Panc1 (cell line): ENCODE data around the gene ZFP36L2. TPM values are rescaled to one million over a fixed set of nuclear protein-coding genes. Genes with fewer than 3 reads are reported as not detected.
A peak's percentile ranks its signal among the peaks of the same experiment; 100 is the strongest.

ENCODE experiments used
- ATAC-seq: fragments of 200-7000 bp; cut with Tn5 transposase; 2 replicates; pipeline ENCODE4 v1.9.1; 2020; ENCODE audit warnings: mild to moderate bottlenecking, moderate library complexity
- BruUV-seq: library from RNA; stranded (reverse); fragments of 400-500 nt; replicated peaks from 2 replicates; lab custom pipeline; 2021; lab: Mats Ljungman, UMichigan
- CTCF ChIA-PET: fragments of 300-600 bp; sonication (Branson Sonifier 250); formaldehyde crosslinking; loops from one replicate; lab custom pipeline; 2022; ENCODE audit warnings: antibody characterized with exemption; lab: Charles Lee
- POLR2A ChIA-PET: fragments of 300-600 bp; sonication (Branson Sonifier 250); formaldehyde crosslinking; loops from one replicate; lab custom pipeline; 2022; ENCODE audit warnings: antibody characterized with exemption; lab: Charles Lee
- DNase-seq: peaks from one replicate; pipeline ENCODE4 v3.0.0-alpha.2; 2010; ENCODE audit warnings: low read depth, low spot score
- H3K27ac ChIP-seq: 2 replicates; pipeline ENCODE4 v1.5.1; 2011; ENCODE audit warnings: mild to moderate bottlenecking, low read length, inconsistent platforms
- H3K27me3 ChIP-seq: fragments of 200-500 bp; sonication (Bioruptor generic); 2 replicates; pipeline ENCODE4 v1.6.0; 2014; ENCODE audit warnings: low read length, inconsistent platforms; ENCODE audit not compliant: control insufficient read depth, insufficient read depth
- H3K36me3 ChIP-seq: fragments of 200-500 bp; sonication (Bioruptor generic); 2 replicates; pipeline ENCODE4 v1.5.1; 2014; ENCODE audit warnings: inconsistent platforms, mild to moderate bottlenecking, low read length, moderate library complexity; ENCODE audit not compliant: control insufficient read depth, insufficient read depth
- H3K4me1 ChIP-seq: 2 replicates; pipeline ENCODE4 v1.5.1; 2011; ENCODE audit warnings: inconsistent platforms, mild to moderate bottlenecking, low read length, moderate library complexity; ENCODE audit not compliant: control insufficient read depth, insufficient read depth
- H3K4me3 ChIP-seq, 2 experiments: 2 replicates each; pipeline ENCODE4 v1.5.1; 2011 to 2012; ENCODE audit warnings: low read depth in 2 of 2, low read length in 2 of 2, mild to moderate bottlenecking in 2 of 2, inconsistent platforms in 1 of 2, moderate library complexity in 1 of 2
- H3K9me3 ChIP-seq: fragments of 200-500 bp; sonication (Bioruptor generic); 2 replicates; pipeline ENCODE4 v1.5.1; 2014; ENCODE audit warnings: low read depth, mild to moderate bottlenecking, inconsistent platforms, low read length, moderate library complexity; ENCODE audit not compliant: control insufficient read depth, insufficient read depth
- POLR2AphosphoS5 ChIP-seq: IDR thresholded peaks from 2 replicates; pipeline ENCODE4 v1.6.1; 2012; ENCODE audit warnings: mild to moderate bottlenecking, low read depth, low read length, moderate library complexity
- SIN3A ChIP-seq: IDR thresholded peaks from 2 replicates; pipeline ENCODE4 v1.6.1; 2012; ENCODE audit warnings: low read depth, mild to moderate bottlenecking, low read length, moderate library complexity, borderline replicate concordance; ENCODE audit not compliant: insufficient read depth
- TCF7L2 ChIP-seq: IDR thresholded peaks from 2 replicates; pipeline ENCODE4 v1.6.1; 2011; ENCODE audit warnings: mild to moderate bottlenecking, low read depth, low read length, inconsistent platforms
- in situ Hi-C: cut with HindIII; loops from 2 replicates; pipeline ENCODE4 v1.10.0; 2016; ENCODE audit warnings: low sequenced_read_pairs, low pct_unique_long_range_greater_than_20kb
- intact Hi-C: fragments of 100-400 bp; cut with micrococcal nuclease; formaldehyde crosslinking; loops from one replicate; pipeline ENCODE4 v1.10.0; 2022; ENCODE audit not compliant: unreplicated experiment
- total RNA-seq: library from RNA; stranded (reverse); gene quantifications from one replicate; pipeline ENCODE4 v1.2.1, GENCODE V29; 2021; ENCODE audit not compliant: unreplicated experiment
- TF ChIP-seq, protein P1 (sequence below), 2 experiments: IDR thresholded peaks; 2 replicates each; pipeline ENCODE4 v1.6.1; 2011 to 2012; ENCODE audit warnings: low read depth in 2 of 2, control low read depth in 1 of 2, low read length in 1 of 2, mild to moderate bottlenecking in 1 of 2, moderate library complexity in 1 of 2; ENCODE audit not compliant: insufficient read depth in 1 of 2
- TF ChIP-seq, protein P2 (sequence below): fragments of 450-650 bp; IDR thresholded peaks from 2 replicates; pipeline ENCODE4 v1.5.1; 2017; ENCODE audit warnings: mild to moderate bottlenecking

The ZFP36L2 gene
- total RNA-seq, 1 experiment from 2014 or later = 46.3 TPM

DNA sequence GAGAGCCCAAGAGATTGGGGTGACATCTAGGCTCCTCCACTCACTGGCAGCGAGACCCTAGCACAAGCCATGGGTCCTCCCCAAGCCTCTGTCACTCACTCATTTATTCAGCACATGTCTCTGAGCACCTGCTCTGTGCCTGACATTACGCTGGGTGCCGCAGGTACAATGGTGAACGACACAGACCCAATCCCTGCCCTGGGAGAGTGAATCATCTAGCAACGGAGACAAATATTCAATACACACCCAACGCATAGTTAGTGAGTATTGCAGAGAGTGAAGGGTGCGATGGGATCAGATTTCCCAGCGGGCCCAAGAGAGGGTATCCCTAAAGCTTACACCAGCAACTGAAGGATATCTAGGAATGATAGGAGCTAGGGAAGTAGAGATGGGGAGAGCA, 45.5 kb downstream of the ZFP36L2 start:
- Histone ChIP-seq H3K4me1 (peaks cover 20% of the 10 kb centered on the region), H3K27ac (peak overlapping the region; percentile 46; the same call in 1 of the 2 replicates), H3K9me3 (no peaks in the 10 kb centered on the region), H3K27me3 (no peaks in the 10 kb centered on the region), H3K4me3 (no peak overlapping the region), H3K36me3 (no peaks in the 10 kb centered on the region)
- TF ChIP-seq, protein P1, sequence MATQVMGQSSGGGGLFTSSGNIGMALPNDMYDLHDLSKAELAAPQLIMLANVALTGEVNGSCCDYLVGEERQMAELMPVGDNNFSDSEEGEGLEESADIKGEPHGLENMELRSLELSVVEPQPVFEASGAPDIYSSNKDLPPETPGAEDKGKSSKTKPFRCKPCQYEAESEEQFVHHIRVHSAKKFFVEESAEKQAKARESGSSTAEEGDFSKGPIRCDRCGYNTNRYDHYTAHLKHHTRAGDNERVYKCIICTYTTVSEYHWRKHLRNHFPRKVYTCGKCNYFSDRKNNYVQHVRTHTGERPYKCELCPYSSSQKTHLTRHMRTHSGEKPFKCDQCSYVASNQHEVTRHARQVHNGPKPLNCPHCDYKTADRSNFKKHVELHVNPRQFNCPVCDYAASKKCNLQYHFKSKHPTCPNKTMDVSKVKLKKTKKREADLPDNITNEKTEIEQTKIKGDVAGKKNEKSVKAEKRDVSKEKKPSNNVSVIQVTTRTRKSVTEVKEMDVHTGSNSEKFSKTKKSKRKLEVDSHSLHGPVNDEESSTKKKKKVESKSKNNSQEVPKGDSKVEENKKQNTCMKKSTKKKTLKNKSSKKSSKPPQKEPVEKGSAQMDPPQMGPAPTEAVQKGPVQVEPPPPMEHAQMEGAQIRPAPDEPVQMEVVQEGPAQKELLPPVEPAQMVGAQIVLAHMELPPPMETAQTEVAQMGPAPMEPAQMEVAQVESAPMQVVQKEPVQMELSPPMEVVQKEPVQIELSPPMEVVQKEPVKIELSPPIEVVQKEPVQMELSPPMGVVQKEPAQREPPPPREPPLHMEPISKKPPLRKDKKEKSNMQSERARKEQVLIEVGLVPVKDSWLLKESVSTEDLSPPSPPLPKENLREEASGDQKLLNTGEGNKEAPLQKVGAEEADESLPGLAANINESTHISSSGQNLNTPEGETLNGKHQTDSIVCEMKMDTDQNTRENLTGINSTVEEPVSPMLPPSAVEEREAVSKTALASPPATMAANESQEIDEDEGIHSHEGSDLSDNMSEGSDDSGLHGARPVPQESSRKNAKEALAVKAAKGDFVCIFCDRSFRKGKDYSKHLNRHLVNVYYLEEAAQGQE (IDR thresholded peaks at IDR 0.05; ENCODE audit: insufficient read depth in 1 of 2, low read depth in 2 of 2, low read length in 1 of 2) = no peak
- TF ChIP-seq POLR2AphosphoS5 (no peak), TCF7L2 (no peak), SIN3A (no peak)
- TF ChIP-seq, protein P2, sequence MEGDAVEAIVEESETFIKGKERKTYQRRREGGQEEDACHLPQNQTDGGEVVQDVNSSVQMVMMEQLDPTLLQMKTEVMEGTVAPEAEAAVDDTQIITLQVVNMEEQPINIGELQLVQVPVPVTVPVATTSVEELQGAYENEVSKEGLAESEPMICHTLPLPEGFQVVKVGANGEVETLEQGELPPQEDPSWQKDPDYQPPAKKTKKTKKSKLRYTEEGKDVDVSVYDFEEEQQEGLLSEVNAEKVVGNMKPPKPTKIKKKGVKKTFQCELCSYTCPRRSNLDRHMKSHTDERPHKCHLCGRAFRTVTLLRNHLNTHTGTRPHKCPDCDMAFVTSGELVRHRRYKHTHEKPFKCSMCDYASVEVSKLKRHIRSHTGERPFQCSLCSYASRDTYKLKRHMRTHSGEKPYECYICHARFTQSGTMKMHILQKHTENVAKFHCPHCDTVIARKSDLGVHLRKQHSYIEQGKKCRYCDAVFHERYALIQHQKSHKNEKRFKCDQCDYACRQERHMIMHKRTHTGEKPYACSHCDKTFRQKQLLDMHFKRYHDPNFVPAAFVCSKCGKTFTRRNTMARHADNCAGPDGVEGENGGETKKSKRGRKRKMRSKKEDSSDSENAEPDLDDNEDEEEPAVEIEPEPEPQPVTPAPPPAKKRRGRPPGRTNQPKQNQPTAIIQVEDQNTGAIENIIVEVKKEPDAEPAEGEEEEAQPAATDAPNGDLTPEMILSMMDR = no peak
- no TSS peak for BruUV-seq
- CTCF ChIA-PET = no interaction called here
- ATAC-seq (no peak), DNase-seq (no peak)
- intact Hi-C loops (no loop called here), in situ Hi-C loops (no loop called here)
- POLR2A ChIA-PET = no interaction called here

DNA sequence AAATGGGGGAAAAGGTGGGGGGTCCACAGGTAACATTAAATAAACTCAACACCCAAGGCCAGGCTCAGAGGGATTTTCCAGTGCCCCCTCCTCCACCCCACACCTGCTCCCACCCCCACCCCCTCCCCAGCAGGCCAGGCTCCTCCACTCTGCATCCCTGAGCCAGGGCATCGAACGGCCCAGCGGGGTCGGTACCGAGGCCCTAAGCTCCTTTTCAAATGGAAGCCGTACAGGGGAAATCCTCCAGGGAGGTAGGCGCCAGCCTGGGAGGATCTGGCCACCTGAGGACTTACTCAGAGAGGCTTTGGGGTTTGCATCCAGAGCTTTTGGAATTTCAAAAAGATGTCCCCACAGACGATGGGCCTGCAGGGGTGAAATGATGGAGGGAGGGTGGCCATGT, 46.5 kb downstream of the ZFP36L2 start:
- H3K27ac ChIP-seq = peak overlapping the region; percentile 89
- in situ Hi-C loops = no loop called here
- no peaks in the 10 kb centered on the region for H3K27me3 ChIP-seq
- POLR2A ChIA-PET = interaction anchor here (0.7 kb wide), 1 partner anchor 12 kb away, joined by 3 read pairs; no protein-coding TSS in a partner anchor
- no peak overlapping the region for H3K4me3 ChIP-seq
- H3K36me3 ChIP-seq = no peaks in the 10 kb centered on the region
- no TSS peak for BruUV-seq
- TF ChIP-seq, protein P2 = no peak
- TF ChIP-seq SIN3A (no peak), TCF7L2 (no peak), POLR2AphosphoS5 (no peak)
- no peak for DNase-seq
- ATAC-seq = no peak
- CTCF ChIA-PET = no interaction called here
- no peaks in the 10 kb centered on the region for H3K9me3 ChIP-seq
- intact Hi-C loops = no loop called here
- H3K4me1 ChIP-seq = peaks cover 27% of the 10 kb centered on the region
